CD4-positive, alpha-beta T cell (primary cell): ENCODE results near the gene PCDH12. TPM values are rescaled to one million over a fixed set of nuclear protein-coding genes. Genes with fewer than 3 reads are reported as not detected.

Source experiments
- ATAC-seq: fragments of 200-7000 bp; cut with Tn5 transposase; one replicate; pipeline ENCODE4 v1.10.0; 2022; ENCODE audit warnings: mild to moderate bottlenecking; ENCODE audit not compliant: poor library complexity
- CTCF ChIA-PET: fragments of 350-600 bp; sonication (Branson Sonifier 250); formaldehyde crosslinking; loops from one replicate; lab custom pipeline; 2021; ENCODE audit warnings: antibody characterized with exemption, inconsistent platforms; lab: Charles Lee
- POLR2A ChIA-PET: fragments of 350-600 bp; sonication (Branson Sonifier 250); formaldehyde crosslinking; loops from one replicate; lab custom pipeline; 2021; ENCODE audit warnings: antibody characterized with exemption, inconsistent platforms; lab: Charles Lee
- DNase-seq, 14 experiments: peaks; one replicate each; pipeline ENCODE4 v3.0.0-alpha.2; 2013 to 2020; ENCODE audit warnings: mixed read lengths in 2 of 14
- H3K27ac ChIP-seq, 2 donors: one replicate each; pipeline versions ENCODE4 v1.5.1 to v1.7.0; 2013; ENCODE audit warnings: low read length in 2 of 2, low read depth in 1 of 2, mild to moderate bottlenecking in 1 of 2
- H3K27me3 ChIP-seq, 2 experiments: 1 replicate in 1 of 2; 2 replicates in 1 of 2; pipeline versions ENCODE4 v1.6.1 to v1.7.0; 2013; ENCODE audit warnings: low read length in 2 of 2, control low read depth in 1 of 2, mild to moderate bottlenecking in 1 of 2, moderate library complexity in 1 of 2; ENCODE audit not compliant: insufficient read depth in 2 of 2, control insufficient read depth in 1 of 2
- H3K36me3 ChIP-seq: one replicate; pipeline ENCODE4 v1.6.1; 2013; ENCODE audit warnings: low read length, control low read depth; ENCODE audit not compliant: insufficient read depth
- H3K4me1 ChIP-seq: one replicate; pipeline ENCODE4 v1.6.1; 2013; ENCODE audit warnings: low read length, control low read depth; ENCODE audit not compliant: insufficient read depth
- H3K4me3 ChIP-seq: one replicate; pipeline ENCODE4 v1.5.1; 2013; ENCODE audit warnings: mild to moderate bottlenecking, low read length, moderate library complexity
- H3K9me3 ChIP-seq, 2 experiments: 1 replicate in 1 of 2; 2 replicates in 1 of 2; pipeline versions ENCODE4 v1.6.1 to v1.7.0; 2013; ENCODE audit warnings: low read length in 2 of 2, mild to moderate bottlenecking in 2 of 2, control low read depth in 1 of 2, moderate library complexity in 1 of 2; ENCODE audit not compliant: control insufficient read depth in 1 of 2, insufficient read depth in 1 of 2
- H3K27ac Mint-ChIP-seq: one replicate; pipeline ENCODE4 v1.8.0; 2020; ENCODE audit warnings: mixed read lengths
- H3K27me3 Mint-ChIP-seq: one replicate; pipeline ENCODE4 v1.8.0; 2021; ENCODE audit warnings: mixed read lengths
- H3K36me3 Mint-ChIP-seq: one replicate; pipeline ENCODE4 v1.8.0; 2021; ENCODE audit warnings: low read depth, mixed read lengths
- H3K4me1 Mint-ChIP-seq: one replicate; pipeline ENCODE4 v1.8.0; 2021; ENCODE audit warnings: low read depth, mixed read lengths
- H3K4me3 Mint-ChIP-seq: one replicate; pipeline ENCODE4 v1.8.0; 2020; ENCODE audit warnings: mild to moderate bottlenecking, mixed read lengths
- H3K9me3 Mint-ChIP-seq: one replicate; pipeline ENCODE4 v1.8.0; 2020; ENCODE audit warnings: mixed read lengths
- intact Hi-C, 2 experiments: fragments of 100-400 bp; cut with DNase I in 1 of 2; cut with micrococcal nuclease in 1 of 2; formaldehyde crosslinking; loops; one replicate each; pipeline versions ENCODE4 v1.15.1 to v1.9.0; 2023 to 2025; cut with DNase I, micrococcal nuclease
- total RNA-seq, 174 experiments: library from RNA in 2 of 174; stranded (reverse) in 2 of 174; gene quantifications; one replicate each; pipeline ENCODE4 v1.2.3 and lab custom pipeline; 2021 to 2026
- TF ChIP-seq, protein P1 (sequence below): fragments of 200-600 bp; IDR thresholded peaks from one replicate; pipeline ENCODE4 v1.8.0; 2022; ENCODE audit warnings: antibody characterized with exemption, mild to moderate bottlenecking

Gene PCDH12
- total RNA-seq, 2 experiments from 2014 or later = not detected

DNA sequence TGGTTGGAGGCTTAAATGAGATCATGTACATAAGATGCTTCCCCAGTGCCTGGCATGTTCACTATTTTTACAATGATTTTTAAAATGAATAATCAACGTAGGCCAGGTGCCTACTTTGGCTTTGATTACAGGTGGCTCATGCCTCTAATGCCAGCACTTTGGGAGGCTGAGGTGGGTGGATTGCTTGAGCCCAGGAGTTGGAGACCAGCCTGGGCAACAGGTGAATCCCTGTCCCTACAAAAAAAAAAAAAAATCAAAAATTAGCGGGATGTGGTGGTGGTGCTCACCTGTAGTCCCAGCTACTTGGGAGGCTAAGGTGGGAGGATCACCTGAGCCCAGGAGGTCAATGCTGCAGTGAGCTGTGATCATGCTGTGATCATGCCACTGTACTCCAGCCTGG, 9.2 kb downstream of the PCDH12 start:
- Histone ChIP-seq H3K36me3 (no peaks in the 10 kb centered on the region), H3K4me3 (no peak overlapping the region), H3K9me3 (no peaks in the 10 kb centered on the region), H3K27ac (no peak overlapping the region), H3K27me3 (no peaks in the 10 kb centered on the region), H3K4me1 (peaks cover 7% of the 10 kb centered on the region)
- no peak for ATAC-seq
- Mint-ChIP-seq H3K4me1 (peaks cover 10% of the 10 kb centered on the region), H3K27me3 (no peaks in the 10 kb centered on the region), H3K9me3 (no peaks in the 10 kb centered on the region), H3K36me3 (no peaks in the 10 kb centered on the region), H3K27ac (no peak overlapping the region), H3K4me3 (no peak overlapping the region)
- TF ChIP-seq, protein P1, sequence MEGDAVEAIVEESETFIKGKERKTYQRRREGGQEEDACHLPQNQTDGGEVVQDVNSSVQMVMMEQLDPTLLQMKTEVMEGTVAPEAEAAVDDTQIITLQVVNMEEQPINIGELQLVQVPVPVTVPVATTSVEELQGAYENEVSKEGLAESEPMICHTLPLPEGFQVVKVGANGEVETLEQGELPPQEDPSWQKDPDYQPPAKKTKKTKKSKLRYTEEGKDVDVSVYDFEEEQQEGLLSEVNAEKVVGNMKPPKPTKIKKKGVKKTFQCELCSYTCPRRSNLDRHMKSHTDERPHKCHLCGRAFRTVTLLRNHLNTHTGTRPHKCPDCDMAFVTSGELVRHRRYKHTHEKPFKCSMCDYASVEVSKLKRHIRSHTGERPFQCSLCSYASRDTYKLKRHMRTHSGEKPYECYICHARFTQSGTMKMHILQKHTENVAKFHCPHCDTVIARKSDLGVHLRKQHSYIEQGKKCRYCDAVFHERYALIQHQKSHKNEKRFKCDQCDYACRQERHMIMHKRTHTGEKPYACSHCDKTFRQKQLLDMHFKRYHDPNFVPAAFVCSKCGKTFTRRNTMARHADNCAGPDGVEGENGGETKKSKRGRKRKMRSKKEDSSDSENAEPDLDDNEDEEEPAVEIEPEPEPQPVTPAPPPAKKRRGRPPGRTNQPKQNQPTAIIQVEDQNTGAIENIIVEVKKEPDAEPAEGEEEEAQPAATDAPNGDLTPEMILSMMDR = no peak
- no peak for DNase-seq
- intact Hi-C loops = no loop called here
- ChIA-PET POLR2A (no interaction called here), CTCF (no interaction called here)

DNA sequence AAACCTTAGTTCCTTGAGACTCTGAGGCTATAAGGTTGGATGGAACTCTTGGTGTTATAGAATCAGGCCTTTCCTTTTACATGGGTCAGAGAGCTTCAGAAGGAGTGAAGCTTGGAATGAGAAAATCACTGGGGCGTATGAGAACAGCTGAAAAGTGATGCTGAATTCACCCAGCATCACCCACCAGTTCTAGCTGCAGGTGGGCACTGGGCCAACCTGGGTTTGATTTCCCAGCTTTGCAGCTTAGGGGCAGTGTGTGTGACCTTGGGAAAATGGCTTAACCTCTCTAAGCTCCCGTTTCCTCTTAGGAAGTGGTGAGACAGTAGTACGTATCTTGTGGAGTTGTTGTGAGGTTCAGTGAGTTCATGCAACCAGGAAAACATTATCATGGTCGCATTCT, 10.7 kb downstream of the PCDH12 start:
- H3K27ac Mint-ChIP-seq = no peak overlapping the region
- no peak overlapping the region for H3K27ac ChIP-seq
- ATAC-seq = no peak
- no peak for DNase-seq
- H3K4me1 Mint-ChIP-seq = peaks cover 10% of the 10 kb centered on the region
- intact Hi-C loops = no loop called here
- TF ChIP-seq, protein P1 = no peak
- H3K4me3 Mint-ChIP-seq = no peak overlapping the region
- POLR2A ChIA-PET = interaction anchor here (0.6 to 0.8 kb wide), 2 partner anchors 14 to 473 kb away, joined by 3 read pairs; no protein-coding TSS in a partner anchor
- H3K36me3 ChIP-seq = peaks cover 3% of the 10 kb centered on the region
- H3K4me3 ChIP-seq = no peak overlapping the region
- peaks cover 7% of the 10 kb centered on the region for H3K4me1 ChIP-seq
- no peaks in the 10 kb centered on the region for H3K9me3 ChIP-seq
- H3K27me3 Mint-ChIP-seq = no peaks in the 10 kb centered on the region
- CTCF ChIA-PET = no interaction called here
- no peaks in the 10 kb centered on the region for H3K36me3 Mint-ChIP-seq
- no peaks in the 10 kb centered on the region for H3K27me3 ChIP-seq
- H3K9me3 Mint-ChIP-seq = no peaks in the 10 kb centered on the region

DNA sequence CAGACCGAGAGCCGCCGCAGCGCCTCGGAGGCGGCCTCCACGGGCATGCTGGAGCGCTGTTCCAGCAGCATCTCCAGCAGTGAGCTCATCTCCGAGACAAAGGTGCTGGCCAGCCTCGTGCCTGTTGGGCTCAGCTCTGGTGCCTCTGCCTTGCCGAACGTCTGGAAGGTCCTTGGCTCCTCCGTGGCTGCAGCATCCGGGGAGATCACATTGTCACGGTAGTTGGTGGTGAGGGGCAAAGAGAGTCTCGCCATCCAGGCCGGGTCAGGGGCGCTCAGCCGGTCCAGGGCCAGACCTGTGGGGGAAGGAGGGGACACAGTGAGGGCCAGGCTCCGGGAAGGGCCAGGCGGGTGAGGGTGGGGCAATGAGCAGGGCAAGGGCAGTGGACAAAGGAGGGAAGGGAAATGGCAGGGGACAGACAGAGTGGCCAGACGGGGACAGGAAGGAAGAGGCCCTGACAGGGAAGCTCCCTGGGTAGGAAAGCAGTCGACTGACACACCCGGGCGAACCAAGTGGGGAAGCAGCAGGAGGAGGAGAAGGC, 12.4 kb downstream of the PCDH12 start:
- peaks cover 3% of the 10 kb centered on the region for H3K36me3 ChIP-seq
- Mint-ChIP-seq H3K4me1 (no peaks in the 10 kb centered on the region), H3K4me3 (no peak overlapping the region), H3K36me3 (no peaks in the 10 kb centered on the region), H3K27ac (no peak overlapping the region), H3K27me3 (no peaks in the 10 kb centered on the region), H3K9me3 (no peaks in the 10 kb centered on the region)
- no peaks in the 10 kb centered on the region for H3K4me1 ChIP-seq
- DNase-seq (no peak), ATAC-seq (no peak)
- intact Hi-C loops = no loop called here
- TF ChIP-seq, protein P1 = no peak
- H3K27ac ChIP-seq = no peak overlapping the region
- no peaks in the 10 kb centered on the region for H3K27me3 ChIP-seq
- H3K4me3 ChIP-seq = no peak overlapping the region
- ChIA-PET POLR2A (no interaction called here), CTCF (no interaction called here)
- no peaks in the 10 kb centered on the region for H3K9me3 ChIP-seq
